Ishikawa (cell line): ENCODE results near the gene LYPLAL1.

Experiments used
- CEBPB ChIP-seq: IDR thresholded peaks from 2 replicates; pipeline ENCODE4 v1.6.1; 2012
- EGR1 ChIP-seq: IDR thresholded peaks from 2 replicates; pipeline ENCODE4 v1.6.1; 2012
- EP300 ChIP-seq: IDR thresholded peaks from 2 replicates; pipeline ENCODE4 v1.6.1; 2012; ENCODE audit warnings: borderline replicate concordance
- RAD21 ChIP-seq: IDR thresholded peaks from 2 replicates; pipeline ENCODE4 v1.6.1; 2012; ENCODE audit warnings: low read depth
- TAF1 ChIP-seq: IDR thresholded peaks from 2 replicates; pipeline ENCODE4 v1.6.1; 2012; ENCODE audit warnings: low read depth, mild to moderate bottlenecking
- TCF12 ChIP-seq: IDR thresholded peaks from 2 replicates; pipeline ENCODE4 v1.6.1; 2012; ENCODE audit warnings: low read depth
- TEAD4 ChIP-seq: IDR thresholded peaks from 2 replicates; pipeline ENCODE4 v1.6.1; 2012
- YY1 ChIP-seq: IDR thresholded peaks from 2 replicates; pipeline ENCODE4 v1.6.1; 2012; ENCODE audit warnings: low read depth
- TF ChIP-seq, protein P1 (sequence below): IDR thresholded peaks from 2 replicates; pipeline ENCODE4 v1.6.1; 2012
- TF ChIP-seq, protein P2 (sequence below): IDR thresholded peaks from 2 replicates; pipeline ENCODE4 v1.6.1; 2012

DNA sequence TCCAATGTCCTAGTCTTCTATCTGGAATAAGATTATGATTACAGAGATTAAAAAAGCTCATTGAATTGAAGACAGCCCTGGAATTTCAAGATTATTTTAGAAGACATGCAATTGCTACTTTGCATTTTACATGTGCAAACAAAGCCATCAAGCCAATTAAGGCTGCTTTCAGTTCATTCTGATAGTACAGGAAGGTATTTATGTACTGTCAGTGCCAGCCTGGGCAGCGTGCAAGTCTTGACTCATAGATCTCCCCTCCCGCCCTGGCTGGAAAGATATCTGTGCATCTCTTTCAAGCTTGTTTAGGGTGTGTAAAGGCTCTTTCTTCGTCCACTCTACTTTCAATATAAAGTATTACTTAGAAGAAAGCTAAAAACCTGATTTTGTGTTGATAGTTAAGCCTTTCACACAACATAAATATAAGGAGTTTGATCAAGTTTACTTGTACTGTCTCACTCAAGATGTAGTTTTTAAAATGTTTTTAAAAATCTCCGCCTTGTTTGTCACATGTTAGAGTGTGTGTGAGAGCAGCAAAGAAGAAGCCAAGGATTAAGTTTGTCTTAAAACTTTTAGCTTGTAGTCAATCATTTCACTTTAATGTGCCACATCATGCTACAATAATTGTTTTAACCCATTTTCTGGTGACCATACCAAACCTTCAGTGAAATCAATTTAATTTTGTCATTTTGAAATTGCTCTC is 13.6 kb upstream of the LYPLAL1 start:
- TF ChIP-seq EGR1 = no peak
- TF ChIP-seq YY1 = no peak
- no peak for TF ChIP-seq TEAD4
- no peak for TF ChIP-seq RAD21
- TF ChIP-seq TCF12 = no peak
- TF ChIP-seq, protein P1, sequence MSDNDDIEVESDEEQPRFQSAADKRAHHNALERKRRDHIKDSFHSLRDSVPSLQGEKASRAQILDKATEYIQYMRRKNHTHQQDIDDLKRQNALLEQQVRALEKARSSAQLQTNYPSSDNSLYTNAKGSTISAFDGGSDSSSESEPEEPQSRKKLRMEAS = no peak
- TF ChIP-seq, protein P2, sequence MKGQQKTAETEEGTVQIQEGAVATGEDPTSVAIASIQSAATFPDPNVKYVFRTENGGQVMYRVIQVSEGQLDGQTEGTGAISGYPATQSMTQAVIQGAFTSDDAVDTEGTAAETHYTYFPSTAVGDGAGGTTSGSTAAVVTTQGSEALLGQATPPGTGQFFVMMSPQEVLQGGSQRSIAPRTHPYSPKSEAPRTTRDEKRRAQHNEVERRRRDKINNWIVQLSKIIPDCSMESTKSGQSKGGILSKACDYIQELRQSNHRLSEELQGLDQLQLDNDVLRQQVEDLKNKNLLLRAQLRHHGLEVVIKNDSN = no peak
- no peak for TF ChIP-seq EP300
- TF ChIP-seq TAF1 = no peak
- TF ChIP-seq CEBPB = no peak
